Hepatocyte (in vitro differentiated cells): ENCODE data around the gene SKIL.

Experiments
- CTCF ChIP-seq: fragments of 200-600 bp; sonication (generic); IDR thresholded peaks from 2 replicates; pipeline ENCODE4 v1.5.1; 2016; ENCODE audit warnings: antibody characterized with exemption, mild to moderate bottlenecking; ENCODE audit not compliant: poor library complexity
- EZH2phosphoT487 ChIP-seq: fragments of 200-600 bp; sonication (generic); IDR thresholded peaks from one replicate; pipeline ENCODE4 v1.6.1; 2018; ENCODE audit warnings: antibody characterized with exemption, mild to moderate bottlenecking, low read depth, moderate library complexity; ENCODE audit not compliant: unreplicated experiment, severe bottlenecking

GRCh38 chr3:170419557-170420087 is 62.1 kb downstream of the SKIL start:
- no peak for TF ChIP-seq CTCF
- no peak for TF ChIP-seq EZH2phosphoT487
